Measurements from ENCODE around the gene ZKSCAN1.

DNA sequence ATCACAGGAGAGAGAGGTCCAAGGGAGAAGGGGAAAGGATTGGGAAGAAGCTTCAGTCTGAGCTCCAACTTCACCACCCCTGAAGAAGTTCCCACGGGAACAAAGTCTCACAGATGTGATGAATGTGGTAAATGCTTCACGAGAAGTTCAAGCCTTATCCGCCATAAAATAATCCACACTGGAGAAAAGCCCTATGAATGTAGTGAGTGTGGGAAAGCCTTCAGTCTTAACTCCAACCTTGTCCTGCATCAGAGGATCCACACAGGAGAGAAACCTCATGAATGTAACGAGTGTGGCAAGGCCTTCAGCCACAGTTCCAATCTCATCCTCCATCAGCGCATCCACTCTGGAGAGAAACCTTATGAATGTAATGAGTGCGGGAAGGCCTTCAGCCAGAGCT lies 18.1 kb downstream of the ZKSCAN1 start:
- no peak for TF ChIP-seq EZH2 (IDR thresholded peaks at IDR 0.05; ENCODE audit: borderline replicate concordance, low read length)
- TF ChIP-seq, protein P1, sequence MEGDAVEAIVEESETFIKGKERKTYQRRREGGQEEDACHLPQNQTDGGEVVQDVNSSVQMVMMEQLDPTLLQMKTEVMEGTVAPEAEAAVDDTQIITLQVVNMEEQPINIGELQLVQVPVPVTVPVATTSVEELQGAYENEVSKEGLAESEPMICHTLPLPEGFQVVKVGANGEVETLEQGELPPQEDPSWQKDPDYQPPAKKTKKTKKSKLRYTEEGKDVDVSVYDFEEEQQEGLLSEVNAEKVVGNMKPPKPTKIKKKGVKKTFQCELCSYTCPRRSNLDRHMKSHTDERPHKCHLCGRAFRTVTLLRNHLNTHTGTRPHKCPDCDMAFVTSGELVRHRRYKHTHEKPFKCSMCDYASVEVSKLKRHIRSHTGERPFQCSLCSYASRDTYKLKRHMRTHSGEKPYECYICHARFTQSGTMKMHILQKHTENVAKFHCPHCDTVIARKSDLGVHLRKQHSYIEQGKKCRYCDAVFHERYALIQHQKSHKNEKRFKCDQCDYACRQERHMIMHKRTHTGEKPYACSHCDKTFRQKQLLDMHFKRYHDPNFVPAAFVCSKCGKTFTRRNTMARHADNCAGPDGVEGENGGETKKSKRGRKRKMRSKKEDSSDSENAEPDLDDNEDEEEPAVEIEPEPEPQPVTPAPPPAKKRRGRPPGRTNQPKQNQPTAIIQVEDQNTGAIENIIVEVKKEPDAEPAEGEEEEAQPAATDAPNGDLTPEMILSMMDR (IDR thresholded peaks at IDR 0.05; ENCODE audit: low read length) = no peak

Data from OCI-LY1 (cell line).